Endothelial cell of umbilical vein (primary cell): ENCODE results near the gene SLC22A15.

ENCODE experiments used
- CTCF ChIP-seq, 2 donors: IDR thresholded peaks; 1 replicate in 1 of 2; 2 replicates in 1 of 2; pipeline ENCODE4 v1.5.1; 2011; ENCODE audit warnings: low read length in 2 of 2, mild to moderate bottlenecking in 2 of 2, moderate library complexity in 2 of 2, control low read depth in 1 of 2, inconsistent platforms in 1 of 2, low read depth in 1 of 2; ENCODE audit not compliant: insufficient read depth in 1 of 2; ENCODE audit errors: extremely low read depth in 1 of 2
- MYC ChIP-seq: IDR thresholded peaks from one replicate; pipeline ENCODE4 v1.6.1; 2011; ENCODE audit warnings: mild to moderate bottlenecking, low read depth, low read length
- POLR2A ChIP-seq: IDR thresholded peaks from 2 replicates; pipeline ENCODE4 v1.6.1; 2012; ENCODE audit warnings: low read depth, mild to moderate bottlenecking, control low read depth, low read length
- POLR2AphosphoS5 ChIP-seq: IDR thresholded peaks from 2 replicates; pipeline ENCODE4 v1.6.1; 2012; ENCODE audit warnings: low read depth, mild to moderate bottlenecking, control low read depth, low read length, moderate library complexity; ENCODE audit not compliant: insufficient read depth

GRCh38 chr1:116097626-116098025, 121.3 kb downstream of the SLC22A15 start:
- TF ChIP-seq CTCF (IDR thresholded peaks at IDR 0.05; ENCODE audit: extremely low read depth in 1 of 2, insufficient read depth in 1 of 2, low read depth in 1 of 2, low read length in 2 of 2) (no peak), MYC (no peak), POLR2AphosphoS5 (no peak), POLR2A (no peak)
